ENCODE results near the gene NPR2. TPM values are rescaled to one million over a fixed set of nuclear protein-coding genes. Genes with fewer than 3 reads are reported as not detected.

NPR2 gene
- 12.2 and 12.5 TPM in 2 replicates for total RNA-seq (2021)
- long read RNA-seq, partial matches to known transcripts = 1 of 7 reads
- long read RNA-seq, other reads (novel, unspliced or antisense) = 6 of 7 reads

GRCh38 chr9:35791297-35791921 lies at the start of gene NPR2:
Gene NPR2 (plus strand): TSS chr9:35791591. CDS start chr9:35792409, 818 bp downstream.
- Histone ChIP-seq H3K9me3 (ENCODE audit: control insufficient read depth, low read depth, low read length) (no peaks in the 10 kb centered on the region), H3K56ac (ENCODE audit: insufficient read length, low read depth, low read length) (no peak within 1 kb of the TSS), H4K8ac (replicated peaks; ENCODE audit: insufficient read length, low read depth, low read length) (no peak within 1 kb of the TSS), H4K20me1 (ENCODE audit: control insufficient read depth, insufficient read depth, insufficient read length) (no peaks in the 10 kb centered on the region), H3K23me2 (ENCODE audit: insufficient read length, low read depth, low read length, poor library complexity, severe bottlenecking) (peaks cover 3% of the 10 kb centered on the region), H2BK15ac (ENCODE audit: low read depth, low read length) (no peak within 1 kb of the TSS), H2BK120ac (ENCODE audit: low read depth, low read length, poor library complexity, severe bottlenecking) (no peak within 1 kb of the TSS), H2BK12ac (ENCODE audit: insufficient read length, low read depth, low read length) (no peak within 1 kb of the TSS), H2BK20ac (ENCODE audit: low read depth, low read length, poor library complexity, severe bottlenecking) (no peak within 1 kb of the TSS), H3K9ac (ENCODE audit: extremely low read depth, insufficient read length, low read length) (no peak within 1 kb of the TSS), H3K14ac (ENCODE audit: insufficient read depth, low read length) (peak within 1 kb of the TSS; percentile 85), H2BK5ac (ENCODE audit: insufficient read length, low read length) (no peak within 1 kb of the TSS), H4K91ac (ENCODE audit: insufficient read length, low read depth, low read length) (no peak within 1 kb of the TSS), H3K18ac (ENCODE audit: insufficient read length, low read depth, low read length) (peak within 1 kb of the TSS; percentile 45), H3K4me2 (ENCODE audit: insufficient read depth, insufficient read length, low read length) (peak within 1 kb of the TSS; percentile 66), H3T11ph (ENCODE audit: low read length) (no peak within 1 kb of the TSS), H2AFZ (ENCODE audit: low read length) (no peak within 1 kb of the TSS), H3K4me1 (ENCODE audit: insufficient read depth, low read length) (no peaks in the 10 kb centered on the region), H3K4ac (ENCODE audit: low read depth, low read length) (no peak within 1 kb of the TSS), H3K79me2 (ENCODE audit: insufficient read depth, low read length) (no peaks in the 10 kb centered on the region), H2AK5ac (ENCODE audit: insufficient read length, low read length) (no peak within 1 kb of the TSS), H4K5ac (ENCODE audit: insufficient read length, low read depth, low read length) (no peak within 1 kb of the TSS), H3K27ac (ENCODE audit: insufficient read length, low read depth, low read length) (no peak within 1 kb of the TSS), H3K27me3 (ENCODE audit: insufficient read depth, low read length) (no peaks in the 10 kb centered on the region), H3K79me1 (ENCODE audit: insufficient read depth, low read depth, low read length, poor library complexity, severe bottlenecking) (no peaks in the 10 kb centered on the region), H3K23ac (ENCODE audit: insufficient read length, low read depth, low read length) (no peak within 1 kb of the TSS)
- H3K9me3 Mint-ChIP-seq = no peaks in the 10 kb centered on the region
- no peak for TF ChIP-seq CTCF (conservative IDR thresholded peaks at IDR 0.05)
- no CpG with 5 or more reads among the region's 64 CpGs for WGBS (ENCODE audit: extremely low coverage, insufficient read length, low lambda C conversion rate)
- peak within 1 kb of the TSS in 1 of 3 experiments; percentile 64; a peak in 1 of 7 replicates for H3K27ac Mint-ChIP-seq
- H3K27me3 Mint-ChIP-seq (ENCODE audit: low read depth) = peaks cover 4% of the 10 kb centered on the region
- peak within 1 kb of the TSS; percentile 77 to 85 for H3K4me3 Mint-ChIP-seq
- H3K36me3 Mint-ChIP-seq (ENCODE audit: insufficient read depth in 1 of 3, low read depth in 3 of 3) = peaks cover 0 to 4% (median 3%) of the 10 kb centered on the region in 3 experiments; a peak in 5 of 7 replicates
- peaks cover 17 to 20% of the 10 kb centered on the region in 2 experiments for H3K4me1 Mint-ChIP-seq
- no peak for DNase-seq
